Endothelial cell (in vitro differentiated cells): ENCODE results near the gene SPACA6. TPM values are rescaled to one million over a fixed set of nuclear protein-coding genes. Genes with fewer than 3 reads are reported as not detected.

Experiments
- DNase-seq: peaks from one replicate; pipeline ENCODE4 v3.0.0; 2021; ENCODE audit warnings: low spot score
- H3K27ac Mint-ChIP-seq: one replicate; pipeline ENCODE4 v1.8.0; 2021; ENCODE audit warnings: mixed read lengths, inconsistent platforms; ENCODE audit not compliant: unreplicated experiment
- H3K27me3 Mint-ChIP-seq: one replicate; pipeline ENCODE4 v1.8.0; 2021; ENCODE audit warnings: mild to moderate bottlenecking, moderate library complexity, mixed read lengths, inconsistent platforms; ENCODE audit not compliant: unreplicated experiment
- H3K36me3 Mint-ChIP-seq: one replicate; pipeline ENCODE4 v1.8.0; 2021; ENCODE audit warnings: mild to moderate bottlenecking, low read depth, mixed read lengths, inconsistent platforms; ENCODE audit not compliant: unreplicated experiment
- H3K4me1 Mint-ChIP-seq: one replicate; pipeline ENCODE4 v1.8.0; 2021; ENCODE audit warnings: mild to moderate bottlenecking, mixed read lengths, inconsistent platforms; ENCODE audit not compliant: unreplicated experiment
- H3K4me3 Mint-ChIP-seq: one replicate; pipeline ENCODE4 v1.8.0; 2021; ENCODE audit warnings: mild to moderate bottlenecking, mixed read lengths, inconsistent platforms; ENCODE audit not compliant: unreplicated experiment
- H3K9me3 Mint-ChIP-seq: one replicate; pipeline ENCODE4 v1.8.0; 2021; ENCODE audit warnings: mixed read lengths, inconsistent platforms; ENCODE audit not compliant: unreplicated experiment
- CTCF ChIP-seq: fragments of 200-600 bp; sonication (generic); IDR thresholded peaks from one replicate; pipeline ENCODE4 v1.5.0; 2021; ENCODE audit warnings: antibody characterized with exemption; ENCODE audit not compliant: unreplicated experiment
- total RNA-seq: library from RNA; stranded (reverse); fragmentation: NEBNext Ultra II Directional; extraction: Animal tissue kit (Norgen Biotek cat#: 25700); gene quantifications from one replicate; pipeline ENCODE4 v1.2.1, GENCODE V29; 2021; ENCODE audit not compliant: unreplicated experiment

The SPACA6 gene
- total RNA-seq, 1 donor from 2014 or later = 12.9 TPM

- DNase-seq = no peak
- H3K27ac Mint-ChIP-seq = no peak overlapping the region
- TF ChIP-seq CTCF = no peak
- no peak overlapping the region for H3K4me3 Mint-ChIP-seq
- peaks cover 3% of the 10 kb centered on the region for H3K27me3 Mint-ChIP-seq
- peaks cover 5% of the 10 kb centered on the region for H3K36me3 Mint-ChIP-seq
- no peaks in the 10 kb centered on the region for H3K4me1 Mint-ChIP-seq
- H3K9me3 Mint-ChIP-seq = no peaks in the 10 kb centered on the region
These were observed 12.7 kb upstream of the SPACA6 start for GRCh38 chr19:51680474-51680873.

- DNase-seq = no peak
- Mint-ChIP-seq H3K9me3 (no peaks in the 10 kb centered on the region), H3K27me3 (peaks cover 3% of the 10 kb centered on the region), H3K27ac (no peak overlapping the region), H3K4me1 (no peaks in the 10 kb centered on the region), H3K36me3 (peaks cover 5% of the 10 kb centered on the region), H3K4me3 (no peak overlapping the region)
- no peak for TF ChIP-seq CTCF
These were observed 11.7 kb upstream of the SPACA6 start for GRCh38 chr19:51681286-51681941.

GRCh38 chr19:51686171-51686570 lies 7.0 kb upstream of the SPACA6 start:
- TF ChIP-seq CTCF = no peak
- no peak overlapping the region for H3K4me3 Mint-ChIP-seq
- DNase-seq = no peak
- H3K27ac Mint-ChIP-seq = no peak overlapping the region
- peaks cover 16% of the 10 kb centered on the region for H3K4me1 Mint-ChIP-seq
- H3K27me3 Mint-ChIP-seq = peaks cover 8% of the 10 kb centered on the region
- H3K9me3 Mint-ChIP-seq = no peaks in the 10 kb centered on the region
- H3K36me3 Mint-ChIP-seq = peaks cover 5% of the 10 kb centered on the region

- peak; percentile 46 for DNase-seq
- Mint-ChIP-seq H3K4me3 (peak overlapping the region; percentile 96), H3K4me1 (peaks cover 22% of the 10 kb centered on the region), H3K9me3 (no peaks in the 10 kb centered on the region), H3K27me3 (peaks cover 12% of the 10 kb centered on the region), H3K36me3 (peaks cover 11% of the 10 kb centered on the region), H3K27ac (peak overlapping the region; percentile 79)
- no peak for TF ChIP-seq CTCF
These were observed 5.1 kb upstream of the SPACA6 start for GRCh38 chr19:51687791-51688670.
